ENCODE measurements around the gene PCSK9. TPM values are rescaled to one million over a fixed set of nuclear protein-coding genes. Genes with fewer than 3 reads are reported as not detected.

PCSK9 gene
- total RNA-seq, 2 experiments from 2014 or later: not detected

DNA sequence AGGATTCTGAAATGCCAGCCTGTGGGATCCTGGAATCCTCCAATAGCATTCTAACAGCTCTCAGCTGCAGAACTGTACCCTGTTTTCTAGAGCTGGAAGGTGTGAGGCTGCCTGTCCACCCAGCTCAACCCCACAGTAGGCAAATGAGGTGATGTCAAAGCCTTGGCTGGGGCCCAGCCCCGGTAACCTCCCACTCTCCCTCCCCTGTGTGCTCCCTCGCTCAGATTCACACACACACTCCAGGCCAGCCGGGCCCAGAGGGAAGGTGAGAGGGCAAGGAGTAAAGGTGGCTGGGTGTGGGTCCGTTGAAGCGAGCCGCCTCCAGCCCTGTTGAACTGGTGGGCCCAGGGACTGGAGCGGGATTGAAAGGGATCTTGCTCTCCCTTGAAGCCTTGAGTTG, 40.7 kb upstream of the PCSK9 start, which contains the start of gene BSND:
TSS of gene BSND (plus strand) at position 257 of the 400 bp plus-strand sequence. CDS start 254 bp downstream, outside the sequence.
- Mint-ChIP-seq H3K9me3 (no peaks in the 10 kb centered on the region), H3K27me3 (peaks cover 47% of the 10 kb centered on the region), H3K4me1 (ENCODE audit: low read depth) (peaks cover 23% of the 10 kb centered on the region), H3K4me3 (no peak within 1 kb of the TSS), H3K27ac (no peak within 1 kb of the TSS), H3K36me3 (ENCODE audit: low read depth) (no peaks in the 10 kb centered on the region)
- Histone ChIP-seq H3K27me3 (ENCODE audit: control insufficient read depth in 1 of 2, insufficient read depth in 2 of 2, low read length in 2 of 2) (peaks cover 29 to 35% of the 10 kb centered on the region in 2 experiments), H3K36me3 (ENCODE audit: insufficient read depth, low read length) (no peaks in the 10 kb centered on the region), H3K27ac (ENCODE audit: low read depth in 1 of 2, low read length in 2 of 2) (no peak within 1 kb of the TSS), H3K4me1 (ENCODE audit: insufficient read depth, low read length) (peaks cover 21% of the 10 kb centered on the region), H3K4me3 (ENCODE audit: low read length) (no peak within 1 kb of the TSS), H3K9me3 (ENCODE audit: control insufficient read depth in 1 of 2, insufficient read depth in 1 of 2, low read length in 2 of 2) (peaks cover 0 to 8% of the 10 kb centered on the region in 2 experiments)
- intact Hi-C loops (cut with DNase I, micrococcal nuclease): loop anchor here (5.0 to 10.0 kb wide), 2 partner anchors 326 to 934 kb away; no protein-coding TSS in a partner anchor
- DNase-seq (no peak), ATAC-seq (ENCODE audit: poor library complexity) (no peak)
- TF ChIP-seq, protein P1, sequence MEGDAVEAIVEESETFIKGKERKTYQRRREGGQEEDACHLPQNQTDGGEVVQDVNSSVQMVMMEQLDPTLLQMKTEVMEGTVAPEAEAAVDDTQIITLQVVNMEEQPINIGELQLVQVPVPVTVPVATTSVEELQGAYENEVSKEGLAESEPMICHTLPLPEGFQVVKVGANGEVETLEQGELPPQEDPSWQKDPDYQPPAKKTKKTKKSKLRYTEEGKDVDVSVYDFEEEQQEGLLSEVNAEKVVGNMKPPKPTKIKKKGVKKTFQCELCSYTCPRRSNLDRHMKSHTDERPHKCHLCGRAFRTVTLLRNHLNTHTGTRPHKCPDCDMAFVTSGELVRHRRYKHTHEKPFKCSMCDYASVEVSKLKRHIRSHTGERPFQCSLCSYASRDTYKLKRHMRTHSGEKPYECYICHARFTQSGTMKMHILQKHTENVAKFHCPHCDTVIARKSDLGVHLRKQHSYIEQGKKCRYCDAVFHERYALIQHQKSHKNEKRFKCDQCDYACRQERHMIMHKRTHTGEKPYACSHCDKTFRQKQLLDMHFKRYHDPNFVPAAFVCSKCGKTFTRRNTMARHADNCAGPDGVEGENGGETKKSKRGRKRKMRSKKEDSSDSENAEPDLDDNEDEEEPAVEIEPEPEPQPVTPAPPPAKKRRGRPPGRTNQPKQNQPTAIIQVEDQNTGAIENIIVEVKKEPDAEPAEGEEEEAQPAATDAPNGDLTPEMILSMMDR (IDR thresholded peaks at IDR 0.05): no peak
- POLR2A ChIA-PET: no interaction called here
- CTCF ChIA-PET: no interaction called here

DNA sequence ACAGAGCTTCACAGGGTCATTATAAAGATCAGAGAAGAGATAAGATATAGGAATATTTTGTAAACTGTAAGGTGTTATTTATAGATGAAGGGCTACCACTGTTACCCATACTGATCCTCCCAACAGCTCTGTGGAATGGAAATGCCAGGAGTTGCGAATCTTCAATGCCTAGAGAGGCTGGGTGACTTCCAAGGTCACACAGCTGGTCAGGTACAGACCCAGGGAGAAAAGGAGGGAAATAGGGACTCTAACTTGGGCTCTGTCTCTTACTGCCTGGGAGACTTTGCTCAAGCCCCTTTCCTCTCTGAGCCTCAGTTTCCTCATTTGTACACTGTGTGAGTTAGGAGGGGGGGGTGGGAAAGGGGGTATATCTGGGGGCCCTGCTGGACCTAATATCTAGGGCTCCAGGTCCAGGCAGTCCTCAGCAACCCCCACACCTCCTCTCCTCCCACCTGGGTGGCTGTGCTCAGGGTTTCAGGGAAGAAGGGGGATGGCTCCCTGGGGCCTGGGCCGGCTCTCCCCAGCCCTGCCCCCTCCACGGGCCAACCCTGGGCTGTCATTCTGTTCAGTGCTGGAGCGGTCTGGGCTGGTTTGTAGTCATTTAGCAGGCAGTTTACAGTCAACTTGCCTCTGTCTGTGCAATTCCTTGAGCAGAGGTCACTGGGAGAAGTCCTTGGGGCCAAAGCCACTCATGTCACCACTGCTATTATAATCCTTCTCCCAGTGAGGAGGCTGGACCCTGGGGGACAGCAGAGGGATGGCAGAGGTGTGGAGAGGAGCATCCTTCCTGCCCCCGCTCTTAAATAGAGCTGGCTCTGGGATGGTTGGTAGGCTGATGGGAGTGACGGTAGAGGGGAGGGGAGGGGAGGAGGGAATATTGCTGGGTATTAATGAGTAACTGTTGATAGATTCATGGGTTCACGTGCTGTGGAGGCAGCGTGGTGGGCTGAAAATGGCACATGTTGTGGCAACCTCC, 39.0 kb upstream of the PCSK9 start:
- TF ChIP-seq, protein P1 (IDR thresholded peaks at IDR 0.05): no peak
- intact Hi-C loops (cut with DNase I, micrococcal nuclease): no loop called here
- no peaks in the 10 kb centered on the region for H3K9me3 Mint-ChIP-seq
- peaks cover 17% of the 10 kb centered on the region for H3K4me1 Mint-ChIP-seq (ENCODE audit: low read depth)
- DNase-seq (no peak), ATAC-seq (ENCODE audit: poor library complexity) (no peak)
- Histone ChIP-seq H3K9me3 (ENCODE audit: control insufficient read depth in 1 of 2, insufficient read depth in 1 of 2, low read length in 2 of 2) (peaks cover 0 to 8% of the 10 kb centered on the region in 2 experiments), H3K4me3 (ENCODE audit: low read length) (no peak overlapping the region), H3K36me3 (ENCODE audit: insufficient read depth, low read length) (no peaks in the 10 kb centered on the region), H3K27ac (ENCODE audit: low read depth in 1 of 2, low read length in 2 of 2) (no peak overlapping the region), H3K4me1 (ENCODE audit: insufficient read depth, low read length) (peaks cover 19% of the 10 kb centered on the region), H3K27me3 (ENCODE audit: control insufficient read depth in 1 of 2, insufficient read depth in 2 of 2, low read length in 2 of 2) (peaks cover 29 to 35% of the 10 kb centered on the region in 2 experiments)
- no peak overlapping the region for H3K27ac Mint-ChIP-seq
- no peaks in the 10 kb centered on the region for H3K36me3 Mint-ChIP-seq (ENCODE audit: low read depth)
- H3K27me3 Mint-ChIP-seq: peaks cover 40% of the 10 kb centered on the region
- no peak overlapping the region for H3K4me3 Mint-ChIP-seq
- ChIA-PET POLR2A (no interaction called here), CTCF (interaction anchor here (0.8 to 1.3 kb wide), 2 partner anchors 55 to 56 kb away, joined by 3 to 4 read pairs; no protein-coding TSS in a partner anchor)

GRCh38 chr1:55001311-55001710, 38.0 kb upstream of the PCSK9 start:
- H3K36me3 Mint-ChIP-seq (ENCODE audit: low read depth): no peaks in the 10 kb centered on the region
- ATAC-seq (ENCODE audit: poor library complexity): no peak
- POLR2A ChIA-PET: no interaction called here
- Histone ChIP-seq H3K27ac (ENCODE audit: low read depth in 1 of 2, low read length in 2 of 2) (no peak overlapping the region), H3K27me3 (ENCODE audit: control insufficient read depth in 1 of 2, insufficient read depth in 2 of 2, low read length in 2 of 2) (peaks cover 26 to 29% of the 10 kb centered on the region in 2 experiments), H3K4me1 (ENCODE audit: insufficient read depth, low read length) (peaks cover 10% of the 10 kb centered on the region), H3K4me3 (ENCODE audit: low read length) (no peak overlapping the region), H3K36me3 (ENCODE audit: insufficient read depth, low read length) (no peaks in the 10 kb centered on the region), H3K9me3 (ENCODE audit: control insufficient read depth in 1 of 2, insufficient read depth in 1 of 2, low read length in 2 of 2) (peaks cover 0 to 3% of the 10 kb centered on the region in 2 experiments)
- H3K4me3 Mint-ChIP-seq: no peak overlapping the region
- TF ChIP-seq, protein P1 (IDR thresholded peaks at IDR 0.05): no peak
- intact Hi-C loops (cut with DNase I, micrococcal nuclease): no loop called here
- DNase-seq: no peak
- CTCF ChIA-PET: interaction anchor here (1.3 kb wide), 1 partner anchor 56 kb away, joined by 3 read pairs; no protein-coding TSS in a partner anchor
- no peak overlapping the region for H3K27ac Mint-ChIP-seq
- H3K4me1 Mint-ChIP-seq (ENCODE audit: low read depth): peaks cover 8% of the 10 kb centered on the region
- peaks cover 31% of the 10 kb centered on the region for H3K27me3 Mint-ChIP-seq
- no peaks in the 10 kb centered on the region for H3K9me3 Mint-ChIP-seq

All from CD4-positive, alpha-beta T cell (primary cell).